ENCODE measurements around the gene RAPSN.

Gene RAPSN

GRCh38 chr11:47387944-47388696, 60.8 kb downstream of the RAPSN start:
- DNase-seq: no peak

Data from NCI-H510A treated with DMSO at 0.1 percent for 48 hours (cell line).